Testis (tissue), 2 donors: Measurements from ENCODE around the gene GFRA4.

Experiments used
- POLR2A ChIP-seq: fragments of 450-650 bp; IDR thresholded peaks from one replicate; pipeline ENCODE4 v1.6.1; 2017; ENCODE audit warnings: antibody characterized with exemption, mild to moderate bottlenecking, moderate library complexity
- TF ChIP-seq, protein P1 (sequence below), 3 experiments: fragments of 450-650 bp in 2 of 3; fragments of 200-600 bp in 1 of 3; sonication (generic) in 1 of 3; IDR thresholded peaks; one replicate each; pipeline ENCODE4 v1.5.1; 2016 to 2019; ENCODE audit warnings: antibody characterized with exemption in 3 of 3, mild to moderate bottlenecking in 2 of 3, moderate library complexity in 1 of 3

GRCh38 chr20:3658019-3658715, 5.0 kb downstream of the GFRA4 start:
- TF ChIP-seq, protein P1, sequence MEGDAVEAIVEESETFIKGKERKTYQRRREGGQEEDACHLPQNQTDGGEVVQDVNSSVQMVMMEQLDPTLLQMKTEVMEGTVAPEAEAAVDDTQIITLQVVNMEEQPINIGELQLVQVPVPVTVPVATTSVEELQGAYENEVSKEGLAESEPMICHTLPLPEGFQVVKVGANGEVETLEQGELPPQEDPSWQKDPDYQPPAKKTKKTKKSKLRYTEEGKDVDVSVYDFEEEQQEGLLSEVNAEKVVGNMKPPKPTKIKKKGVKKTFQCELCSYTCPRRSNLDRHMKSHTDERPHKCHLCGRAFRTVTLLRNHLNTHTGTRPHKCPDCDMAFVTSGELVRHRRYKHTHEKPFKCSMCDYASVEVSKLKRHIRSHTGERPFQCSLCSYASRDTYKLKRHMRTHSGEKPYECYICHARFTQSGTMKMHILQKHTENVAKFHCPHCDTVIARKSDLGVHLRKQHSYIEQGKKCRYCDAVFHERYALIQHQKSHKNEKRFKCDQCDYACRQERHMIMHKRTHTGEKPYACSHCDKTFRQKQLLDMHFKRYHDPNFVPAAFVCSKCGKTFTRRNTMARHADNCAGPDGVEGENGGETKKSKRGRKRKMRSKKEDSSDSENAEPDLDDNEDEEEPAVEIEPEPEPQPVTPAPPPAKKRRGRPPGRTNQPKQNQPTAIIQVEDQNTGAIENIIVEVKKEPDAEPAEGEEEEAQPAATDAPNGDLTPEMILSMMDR (IDR thresholded peaks at IDR 0.05) = no peak
- TF ChIP-seq POLR2A = no peak
